Nephron progenitor cell (in vitro differentiated cells): ENCODE results near the gene LHFPL4.

Experiments used
- DNase-seq: peaks from one replicate; pipeline ENCODE4 v3.0.0; 2021
- H3K27ac Mint-ChIP-seq: 2 replicates; pipeline ENCODE4 v1.8.0; 2021; ENCODE audit warnings: mild to moderate bottlenecking, moderate library complexity, mixed read lengths
- H3K27me3 Mint-ChIP-seq: 2 replicates; pipeline ENCODE4 v1.8.0; 2021; ENCODE audit warnings: mild to moderate bottlenecking, low read depth, mixed read lengths; ENCODE audit not compliant: poor library complexity
- H3K36me3 Mint-ChIP-seq: 2 replicates; pipeline ENCODE4 v1.8.0; 2021; ENCODE audit warnings: low read depth, mixed read lengths
- H3K4me1 Mint-ChIP-seq: 2 replicates; pipeline ENCODE4 v1.8.0; 2021; ENCODE audit warnings: mixed read lengths
- H3K4me3 Mint-ChIP-seq: 2 replicates; pipeline ENCODE4 v1.8.0; 2021; ENCODE audit warnings: mild to moderate bottlenecking, moderate library complexity, mixed read lengths
- H3K9me3 Mint-ChIP-seq: 2 replicates; pipeline ENCODE4 v1.8.0; 2021; ENCODE audit warnings: mild to moderate bottlenecking, moderate library complexity, mixed read lengths
- CTCF ChIP-seq: fragments of 200-600 bp; sonication (generic); IDR thresholded peaks from 2 replicates; pipeline ENCODE4 v1.5.0; 2021; ENCODE audit warnings: antibody characterized with exemption

The LHFPL4 gene

GRCh38 chr3:9590282-9590791 is 36.7 kb upstream of the LHFPL4 start:
- Mint-ChIP-seq H3K4me1 (no peaks in the 10 kb centered on the region), H3K27me3 (peaks cover 11% of the 10 kb centered on the region), H3K4me3 (no peak overlapping the region), H3K36me3 (no peaks in the 10 kb centered on the region), H3K27ac (no peak overlapping the region), H3K9me3 (peaks cover 11% of the 10 kb centered on the region)
- DNase-seq: no peak
- no peak for TF ChIP-seq CTCF

- Mint-ChIP-seq H3K36me3 (no peaks in the 10 kb centered on the region), H3K27ac (no peak overlapping the region), H3K4me1 (peaks cover 6% of the 10 kb centered on the region), H3K4me3 (no peak overlapping the region), H3K9me3 (peaks cover 12% of the 10 kb centered on the region), H3K27me3 (peaks cover 12% of the 10 kb centered on the region)
- no peak for DNase-seq
- TF ChIP-seq CTCF: no peak
Measured at GRCh38 chr3:9583792-9584191, 30.2 kb upstream of the LHFPL4 start.

- H3K27ac Mint-ChIP-seq: peak overlapping the region; percentile 23
Measured at GRCh38 chr3:9583371-9583770, 29.7 kb upstream of the LHFPL4 start.

GRCh38 chr3:9582332-9582731 is 28.7 kb upstream of the LHFPL4 start:
- Mint-ChIP-seq H3K27me3 (peaks cover 14% of the 10 kb centered on the region), H3K4me1 (peaks cover 6% of the 10 kb centered on the region), H3K4me3 (no peak overlapping the region), H3K36me3 (no peaks in the 10 kb centered on the region), H3K9me3 (peaks cover 12% of the 10 kb centered on the region), H3K27ac (no peak overlapping the region)
- TF ChIP-seq CTCF: no peak
- no peak for DNase-seq

More at GRCh38 chr3:9583371-9583770, 29.7 kb upstream of the LHFPL4 start:
- Mint-ChIP-seq H3K4me1 (peaks cover 6% of the 10 kb centered on the region), H3K9me3 (peaks cover 12% of the 10 kb centered on the region), H3K27me3 (peaks cover 12% of the 10 kb centered on the region), H3K4me3 (no peak overlapping the region), H3K36me3 (no peaks in the 10 kb centered on the region)
- no peak for TF ChIP-seq CTCF
- no peak for DNase-seq

- Mint-ChIP-seq H3K4me1 (peaks cover 6% of the 10 kb centered on the region), H3K27me3 (peaks cover 19% of the 10 kb centered on the region), H3K4me3 (no peak overlapping the region), H3K36me3 (no peaks in the 10 kb centered on the region), H3K9me3 (peaks cover 12% of the 10 kb centered on the region), H3K27ac (no peak overlapping the region)
- no peak for DNase-seq
- TF ChIP-seq CTCF: no peak
Measured at GRCh38 chr3:9581742-9582141, 28.1 kb upstream of the LHFPL4 start.

- no peak for DNase-seq
- H3K27ac Mint-ChIP-seq: no peak overlapping the region
- no peak overlapping the region for H3K4me3 Mint-ChIP-seq
- peaks cover 15% of the 10 kb centered on the region for H3K27me3 Mint-ChIP-seq
- TF ChIP-seq CTCF: no peak
- peaks cover 34% of the 10 kb centered on the region for H3K9me3 Mint-ChIP-seq
- H3K4me1 Mint-ChIP-seq: no peaks in the 10 kb centered on the region
- no peaks in the 10 kb centered on the region for H3K36me3 Mint-ChIP-seq
Measured at GRCh38 chr3:9569054-9569453, 15.4 kb upstream of the LHFPL4 start.
